ENCODE results near the gene CHD6.

Gene CHD6

DNA sequence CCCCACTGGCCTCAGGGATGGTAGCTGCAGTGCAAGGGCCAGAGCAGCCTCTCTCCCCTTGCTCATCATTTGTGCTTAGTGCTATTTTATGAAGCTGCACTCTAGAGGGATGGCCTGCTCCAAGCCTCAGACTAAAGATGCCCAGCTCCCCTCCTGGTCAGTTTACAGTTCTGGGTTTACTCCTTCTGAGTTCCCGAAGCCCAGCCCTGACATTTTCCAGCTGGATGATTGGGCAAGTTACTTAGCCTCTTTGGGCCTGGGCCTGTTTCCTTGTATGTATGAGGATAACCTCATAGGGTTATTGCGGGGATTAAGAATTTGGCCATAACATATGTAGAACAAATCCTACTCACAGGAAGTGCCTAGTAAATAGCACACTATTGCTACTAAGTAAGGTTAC, 219.8 kb downstream of the CHD6 start:
- no peak for DNase-seq (ENCODE audit: low read depth in 2 of 2)

DNA sequence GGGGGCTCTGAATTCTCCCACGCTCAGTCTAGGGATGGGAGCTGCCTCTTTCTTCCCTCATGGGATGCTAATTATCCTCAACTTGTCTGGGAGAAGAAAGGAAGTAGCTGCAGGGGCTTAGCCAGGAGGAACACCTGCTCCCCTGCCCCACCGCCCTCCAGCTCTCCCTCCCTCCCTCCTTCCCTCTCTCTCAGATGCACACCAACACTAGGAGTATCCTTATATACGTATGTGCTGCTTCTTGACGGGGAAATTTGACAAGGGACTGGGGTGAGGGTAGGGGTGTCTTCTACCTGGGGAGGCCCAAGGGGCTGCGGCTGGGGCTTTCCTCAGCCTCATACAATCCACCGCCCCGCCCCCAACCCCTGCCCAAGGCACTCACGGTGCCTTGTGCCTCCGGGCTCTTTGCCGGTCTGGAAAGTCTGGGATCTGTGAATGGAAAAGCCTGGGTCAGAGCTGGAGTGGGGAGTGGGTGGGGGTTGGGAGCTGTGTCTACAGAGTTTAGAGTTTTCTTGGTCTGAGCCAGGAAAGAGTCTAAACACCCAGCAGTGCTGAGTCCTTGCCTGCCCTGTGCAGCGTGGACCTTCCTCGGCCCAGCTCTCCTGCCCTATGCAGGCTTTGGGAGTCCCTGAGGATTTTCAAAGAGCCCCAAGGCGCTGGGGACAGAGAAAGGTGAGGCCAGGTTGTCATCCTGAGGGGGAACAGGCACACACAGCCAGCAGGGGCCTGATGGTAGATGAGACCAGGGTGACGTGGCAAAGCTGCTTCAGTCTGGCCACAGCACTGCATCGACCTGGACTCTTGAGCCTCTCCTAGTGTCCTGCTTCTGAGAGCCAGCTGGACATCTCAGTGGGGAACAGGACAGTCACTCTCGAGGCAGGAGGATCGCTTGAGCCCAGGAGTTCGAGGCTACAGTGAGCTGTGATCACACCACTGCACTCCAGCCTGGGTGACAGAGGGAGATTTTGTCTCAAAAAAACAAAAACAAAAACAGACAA, 222.2 kb downstream of the CHD6 start:
- no peak for DNase-seq (ENCODE audit: low read depth in 2 of 2)

DNA sequence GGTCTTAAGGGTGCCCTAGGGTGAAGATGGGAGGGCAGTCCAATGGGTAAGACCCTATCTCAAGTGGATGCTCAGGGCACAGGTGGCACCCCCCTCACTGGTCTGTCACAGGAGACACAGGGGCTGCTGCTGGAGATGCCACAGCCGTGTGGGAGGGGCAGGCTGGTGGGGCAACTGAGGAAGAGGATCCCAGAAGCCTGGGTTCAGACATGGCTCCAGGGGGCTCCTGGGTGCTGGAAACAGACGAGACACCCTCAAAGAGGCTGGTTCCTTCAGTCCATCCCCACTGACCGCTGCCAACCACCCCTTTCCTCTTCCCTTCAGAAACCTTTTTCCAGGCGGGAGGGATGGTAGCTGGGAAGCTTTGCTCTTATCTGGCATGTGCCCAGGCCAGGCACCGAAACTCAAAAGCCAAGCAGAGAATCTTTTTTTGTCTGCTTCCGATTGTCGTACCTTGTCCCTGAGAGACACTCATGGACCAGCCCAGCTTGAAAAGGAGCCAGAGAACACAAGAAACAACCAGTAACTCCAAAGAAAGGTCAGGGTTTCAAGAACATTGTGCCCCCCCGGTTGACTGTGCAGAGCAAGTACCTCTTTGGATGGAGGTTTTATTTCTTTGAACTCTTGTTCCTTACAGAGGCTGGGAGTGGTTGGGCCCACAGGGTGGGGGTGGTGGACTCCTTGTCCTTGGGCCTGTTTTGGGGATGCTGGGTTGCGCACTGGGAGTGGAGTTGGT, 223.1 kb downstream of the CHD6 start:
- DNase-seq (ENCODE audit: low read depth in 2 of 2), result no peak

DNA sequence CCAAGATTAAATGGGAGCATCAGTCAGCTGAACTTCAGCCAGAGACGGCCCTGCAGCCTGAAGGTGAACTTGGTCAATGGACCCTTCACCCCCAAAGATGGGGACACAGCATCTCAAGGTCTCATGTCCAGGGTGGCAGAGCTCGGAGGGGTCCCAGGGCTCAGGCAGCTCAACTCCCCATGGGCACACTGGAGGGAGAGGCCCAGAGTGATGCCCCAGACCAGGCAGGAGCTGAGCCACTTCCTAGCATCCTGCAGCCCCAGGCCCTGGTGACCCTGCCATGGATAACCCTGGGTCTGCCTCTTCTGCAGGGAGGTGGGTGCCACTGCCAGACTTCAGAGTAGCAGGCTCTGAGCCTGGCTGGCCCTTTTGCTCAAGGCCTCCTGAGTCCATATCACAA, 224.1 kb downstream of the CHD6 start:
- no peak for DNase-seq (ENCODE audit: low read depth in 2 of 2)

DNA sequence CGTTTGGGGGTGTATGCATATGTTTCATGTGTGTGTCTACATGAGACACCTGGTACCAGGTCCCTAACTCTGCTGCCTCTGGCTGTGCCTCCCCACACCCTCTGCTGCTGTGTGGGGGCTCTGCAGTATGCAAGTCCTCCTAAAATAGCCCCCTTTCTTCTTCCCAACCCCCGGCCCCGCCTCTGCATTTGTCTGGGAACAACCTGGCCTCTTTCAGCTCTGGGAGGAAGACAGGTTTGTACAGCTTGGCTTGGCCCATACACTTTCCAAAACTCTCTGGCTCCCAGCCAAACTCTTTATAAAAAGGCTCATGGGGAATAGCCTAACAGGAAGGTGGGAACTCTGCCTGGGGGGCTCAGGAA, 224.5 kb downstream of the CHD6 start:
- no peak for DNase-seq (ENCODE audit: low read depth in 2 of 2)

DNA sequence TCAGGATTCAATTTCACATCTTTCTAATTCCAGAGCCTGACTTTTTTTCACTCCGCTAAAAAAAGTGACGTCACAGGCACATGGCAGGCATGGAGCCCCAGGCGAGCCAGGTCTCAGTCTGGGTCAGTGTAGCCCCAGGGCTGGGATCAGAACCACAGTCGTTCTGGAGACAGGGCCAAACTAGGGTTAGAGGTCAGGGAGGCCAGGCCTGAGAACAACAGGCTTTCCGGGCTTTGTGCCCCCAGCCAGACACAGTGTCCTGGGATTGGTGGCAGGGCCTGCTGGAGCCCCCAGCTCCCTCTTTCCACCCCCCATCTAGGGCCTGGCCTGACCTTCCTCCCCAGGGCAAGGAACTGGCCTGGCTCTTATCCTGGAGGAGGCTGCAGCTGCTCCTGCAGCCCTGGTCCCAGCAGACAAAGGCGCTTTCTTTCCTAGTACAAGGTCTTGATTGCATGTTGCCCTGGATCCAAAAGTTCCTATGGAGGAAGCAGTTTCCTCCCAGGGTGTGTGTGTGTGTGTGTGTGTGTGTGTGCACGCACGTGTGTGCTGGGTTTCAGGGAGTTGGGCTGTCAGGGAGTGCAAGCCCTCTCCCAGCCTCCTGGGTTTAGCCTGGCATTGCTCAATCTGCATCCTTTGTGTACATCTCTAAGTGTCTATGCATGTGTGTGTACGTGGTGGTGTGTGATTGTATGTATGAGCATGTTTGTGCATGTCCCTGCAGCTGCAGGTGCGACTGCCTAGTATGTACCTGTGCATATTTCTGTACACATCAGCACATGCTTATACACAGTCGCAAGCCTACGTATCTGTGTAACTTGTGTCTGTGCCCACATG, 225.1 kb downstream of the CHD6 start:
- DNase-seq (ENCODE audit: low read depth in 2 of 2), result no peak

DNA sequence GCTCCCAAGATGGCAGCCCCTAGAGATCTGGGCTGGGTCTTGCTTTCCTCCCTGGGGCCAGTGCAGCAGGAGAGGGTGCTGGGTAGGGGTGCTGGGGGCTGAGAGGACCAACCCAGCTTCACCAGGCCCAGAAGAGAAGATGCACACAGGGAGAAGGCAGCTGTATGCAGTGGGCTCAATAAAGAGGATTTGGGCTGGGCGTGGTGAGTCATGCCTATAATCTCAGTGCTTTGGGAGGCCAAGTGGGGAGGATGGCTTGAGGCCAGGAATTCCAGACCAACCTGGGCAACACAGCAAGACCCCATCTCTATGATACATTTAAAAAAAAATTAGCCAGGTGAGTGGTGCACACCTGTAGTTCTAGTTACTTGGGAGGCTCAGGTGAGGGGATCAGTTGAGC, 225.9 kb downstream of the CHD6 start:
- no peak for DNase-seq (ENCODE audit: low read depth in 2 of 2)

DNA sequence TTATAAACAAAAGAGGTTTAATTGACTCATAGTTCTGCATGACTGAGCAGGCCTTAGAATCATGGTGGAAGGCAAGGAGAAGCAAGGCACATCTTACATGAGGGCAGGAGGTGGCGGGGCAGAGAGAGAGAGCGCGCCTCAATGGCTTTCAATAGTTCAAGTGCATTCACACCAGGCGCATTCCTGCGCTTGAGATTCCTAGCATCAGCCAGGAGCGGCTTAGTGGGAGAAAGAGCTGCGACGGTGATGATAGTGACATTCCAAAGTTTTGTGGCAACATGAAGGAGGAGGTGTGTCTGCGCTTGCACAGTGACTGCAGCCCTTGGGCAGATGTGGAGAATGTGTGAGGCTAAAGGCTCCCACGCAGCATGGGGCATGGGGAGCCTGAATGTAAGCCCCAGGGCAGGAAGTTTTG, 226.6 kb downstream of the CHD6 start:
- no peak for DNase-seq (ENCODE audit: low read depth in 2 of 2)

DNA sequence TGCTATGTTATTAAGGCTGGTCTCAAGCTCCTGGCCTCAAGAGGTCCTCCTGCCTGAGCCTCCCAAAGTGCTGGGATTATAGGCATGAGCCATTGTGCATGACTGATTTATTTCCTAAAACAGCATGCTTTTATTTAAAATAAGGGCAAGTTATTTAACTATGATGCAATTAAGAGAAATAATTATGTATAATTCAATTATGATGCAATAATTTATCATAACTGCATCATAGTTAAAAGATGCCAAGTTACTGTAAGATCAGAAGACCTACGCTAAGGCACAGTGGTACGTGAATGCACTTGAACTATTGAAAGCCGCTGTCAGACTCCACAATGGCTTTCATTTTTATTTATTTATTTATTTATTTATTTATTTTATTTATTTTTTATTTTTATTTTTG, 227.3 kb downstream of the CHD6 start:
- no peak for DNase-seq (ENCODE audit: low read depth in 2 of 2)

DNA sequence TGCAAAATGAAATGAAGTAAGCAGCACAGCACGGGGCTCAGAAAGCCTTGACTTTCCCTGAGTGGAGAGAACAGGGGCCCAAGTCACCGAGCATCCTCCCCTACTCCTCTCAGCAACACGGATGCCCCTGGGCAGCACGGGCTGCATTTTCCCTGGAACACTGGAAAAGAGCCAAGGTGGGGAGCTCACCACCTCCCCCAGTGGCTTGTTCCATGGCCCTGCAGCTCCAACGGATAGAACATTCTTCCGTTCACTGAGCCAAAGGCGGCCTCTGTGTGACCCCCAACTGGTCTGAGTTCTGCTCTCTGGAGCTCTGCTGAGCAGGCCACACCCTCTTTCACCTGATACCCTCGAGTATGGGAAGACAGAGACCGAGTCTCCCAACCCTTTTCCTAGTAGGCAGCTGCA, 230.7 kb downstream of the CHD6 start:
- DNase-seq (ENCODE audit: low read depth in 2 of 2), result no peak

DNA sequence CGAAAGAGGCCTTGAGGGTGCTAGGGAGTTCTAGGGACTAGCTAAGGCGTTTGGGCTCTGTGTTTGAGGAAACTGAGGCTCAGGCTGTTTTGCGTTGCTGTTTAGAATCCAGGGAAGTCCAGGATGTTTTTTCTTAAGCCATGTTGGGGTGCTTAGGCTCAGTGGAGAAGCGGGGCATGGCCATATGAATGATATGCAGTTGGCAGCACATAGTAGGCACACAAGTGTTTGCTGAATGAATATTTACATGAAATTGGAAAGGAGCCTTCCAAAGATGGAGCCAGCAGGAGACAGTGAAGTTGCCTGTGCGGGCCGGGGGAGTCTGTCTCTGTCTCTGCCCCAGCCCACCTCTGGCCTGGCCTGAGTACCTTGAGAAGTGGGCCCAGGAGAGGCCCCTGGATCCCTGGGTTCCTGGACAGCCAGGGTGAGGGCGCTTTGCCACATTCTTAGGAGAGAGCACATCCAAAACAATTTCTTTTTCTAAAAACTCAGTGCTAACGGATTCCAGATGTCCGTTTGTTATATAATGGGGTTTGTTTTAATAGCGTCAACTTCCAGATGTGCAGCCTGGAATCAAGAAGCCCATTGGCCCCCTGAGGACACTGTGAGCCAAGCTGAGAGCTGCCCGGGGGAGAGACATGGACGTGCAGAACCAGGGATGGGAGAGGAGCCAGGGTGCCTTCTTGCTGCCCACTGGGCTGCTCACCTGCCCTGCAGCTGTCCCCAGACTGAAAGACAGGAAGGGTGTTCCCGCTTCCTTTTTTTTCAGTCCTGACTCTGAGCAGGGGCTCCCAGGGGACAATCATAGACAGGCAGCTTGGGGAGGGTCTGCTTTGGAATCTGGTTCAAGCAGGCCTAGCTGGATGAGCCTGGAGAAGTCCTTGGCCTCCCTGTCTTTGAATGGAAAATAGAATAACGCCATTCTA, 231.4 kb downstream of the CHD6 start:
- no peak for DNase-seq (ENCODE audit: low read depth in 2 of 2)

DNA sequence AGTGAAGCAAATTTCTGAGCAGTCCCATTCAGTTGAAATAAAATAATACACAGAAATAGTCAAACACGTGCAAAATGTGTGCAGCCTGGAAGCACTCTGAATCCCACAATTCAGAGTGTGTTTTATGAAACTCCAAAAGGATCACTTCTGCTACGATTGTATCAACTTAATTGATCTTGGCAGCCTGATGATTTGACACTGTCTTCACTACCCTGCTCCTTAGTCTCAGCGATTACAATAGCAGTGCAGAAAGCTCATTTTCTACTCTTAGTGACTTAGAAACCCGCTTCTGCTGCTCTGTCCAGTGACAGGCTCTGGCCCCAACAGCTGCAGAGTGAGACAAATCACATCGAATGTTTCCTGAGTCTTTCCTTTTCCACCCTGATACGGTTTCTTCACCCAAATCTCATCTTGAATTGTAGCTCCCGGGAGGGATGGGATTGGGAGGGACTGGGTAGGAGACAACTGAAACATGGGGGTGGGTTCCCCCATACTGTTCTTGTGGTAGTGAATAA, 235.3 kb downstream of the CHD6 start:
- DNase-seq (ENCODE audit: low read depth in 2 of 2), result no peak

DNA sequence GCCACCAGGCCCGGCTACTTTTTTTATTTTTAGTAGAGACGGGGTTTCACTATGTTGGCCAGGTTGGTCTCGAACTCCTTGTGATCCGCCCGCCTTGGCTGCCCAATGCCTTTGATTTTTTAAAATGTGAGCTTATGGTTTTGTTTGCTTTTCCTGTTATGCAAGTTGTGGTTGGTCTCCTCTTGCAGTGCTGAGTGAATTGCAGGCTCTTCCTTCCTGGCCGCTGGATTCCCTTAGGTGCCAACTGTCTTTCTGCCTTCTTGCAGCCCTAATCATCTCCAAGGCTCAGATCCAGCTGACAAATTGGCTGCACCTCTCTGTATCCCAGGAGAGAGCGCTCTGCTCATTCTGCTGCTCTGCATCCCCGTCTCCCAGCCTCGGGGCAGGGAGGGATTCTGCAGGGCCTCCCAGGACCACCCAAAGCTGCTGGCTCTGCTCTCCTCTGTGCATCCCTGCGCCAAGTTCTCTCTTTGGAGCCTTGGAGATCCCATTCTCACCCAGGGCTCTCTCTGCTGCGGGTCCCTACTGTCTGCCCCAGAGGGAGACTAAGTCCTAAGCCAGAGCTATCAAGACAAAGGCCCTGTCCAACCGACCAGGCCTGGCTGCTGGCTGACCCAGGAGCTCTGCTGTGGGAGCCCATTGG, 237.5 kb downstream of the CHD6 start:
- no peak for DNase-seq (ENCODE audit: low read depth in 2 of 2)

DNA sequence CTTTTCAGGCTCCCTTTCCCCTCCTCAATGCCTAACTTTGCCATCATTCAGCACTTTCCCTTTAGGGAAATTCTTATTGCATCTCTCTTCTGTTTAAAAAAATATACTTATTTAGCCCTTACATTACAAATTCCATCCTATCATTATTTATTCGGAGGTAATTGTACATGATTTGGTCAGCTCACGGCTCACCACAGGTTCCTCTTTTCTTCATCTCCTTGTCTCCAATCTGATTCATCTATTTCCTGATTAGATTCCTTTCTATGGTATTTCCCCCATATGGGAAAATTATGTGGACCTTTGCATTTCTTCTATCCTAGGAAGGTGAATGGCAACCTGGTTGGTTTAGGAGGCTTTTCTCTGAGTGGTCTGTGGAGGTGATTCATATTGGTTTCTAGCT, 238.6 kb downstream of the CHD6 start:
- DNase-seq (ENCODE audit: low read depth in 2 of 2), result no peak

DNA sequence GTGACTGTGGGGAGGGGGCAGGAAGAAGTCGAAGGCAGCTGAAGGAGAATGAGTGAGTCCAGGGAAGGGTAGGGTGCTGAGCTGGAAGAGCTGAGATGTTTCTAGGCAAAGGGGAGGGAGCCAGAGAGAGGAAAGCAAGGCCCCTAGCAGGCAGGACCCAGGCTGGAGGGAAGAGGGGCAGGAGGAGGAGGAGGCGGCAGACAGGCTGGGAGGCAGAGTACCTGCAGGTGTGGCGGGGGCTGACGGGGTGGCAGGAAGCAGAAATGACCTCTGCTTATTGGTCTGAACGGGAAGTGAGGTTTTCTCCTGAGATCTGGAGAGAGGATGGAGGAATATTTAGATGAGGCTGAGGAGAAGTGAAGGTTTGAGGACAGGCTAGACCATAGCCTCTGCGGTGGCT, 240.9 kb downstream of the CHD6 start:
- no peak for DNase-seq (ENCODE audit: low read depth in 2 of 2)

DNA sequence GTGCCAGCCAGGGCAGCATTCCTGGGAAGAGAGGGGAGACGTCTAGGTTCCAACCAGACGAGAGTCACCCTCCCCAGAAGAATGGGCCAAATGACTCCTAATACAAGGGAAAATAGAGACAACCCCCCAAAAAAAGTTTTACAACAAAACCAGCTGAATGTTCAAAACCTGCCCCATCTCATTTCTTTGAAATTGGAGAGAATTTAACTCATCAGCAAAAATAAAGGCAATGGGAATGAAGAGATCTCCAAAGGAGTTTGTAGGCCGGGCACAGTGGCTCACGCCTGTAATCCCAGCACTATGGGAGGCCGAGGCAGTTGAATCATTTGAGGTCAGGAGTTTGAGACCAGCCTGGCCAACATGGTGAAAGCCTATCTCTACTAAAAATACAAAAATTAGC, 241.8 kb downstream of the CHD6 start:
- no peak for DNase-seq (ENCODE audit: low read depth in 2 of 2)

DNA sequence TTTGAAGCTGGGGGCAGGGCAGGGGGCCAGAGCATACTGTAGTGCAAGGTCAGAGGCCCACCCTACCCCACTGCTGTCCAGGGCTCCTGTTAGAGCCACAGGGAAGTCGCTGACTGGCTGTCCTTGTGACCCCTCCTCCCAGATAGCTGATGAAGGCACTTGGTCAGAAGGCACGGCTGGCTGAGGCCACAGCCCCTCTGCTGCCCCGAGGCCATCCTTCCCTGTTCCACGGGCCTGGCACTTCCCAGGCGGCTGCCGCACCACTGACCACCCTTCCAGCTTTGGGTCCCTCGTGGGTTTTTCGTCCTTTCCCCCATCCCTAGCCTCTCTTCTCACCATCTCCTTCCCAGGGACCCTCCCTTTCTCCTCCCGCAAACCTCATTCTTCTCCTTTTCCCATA, 242.3 kb downstream of the CHD6 start:
- DNase-seq (ENCODE audit: low read depth in 2 of 2), result no peak

DNA sequence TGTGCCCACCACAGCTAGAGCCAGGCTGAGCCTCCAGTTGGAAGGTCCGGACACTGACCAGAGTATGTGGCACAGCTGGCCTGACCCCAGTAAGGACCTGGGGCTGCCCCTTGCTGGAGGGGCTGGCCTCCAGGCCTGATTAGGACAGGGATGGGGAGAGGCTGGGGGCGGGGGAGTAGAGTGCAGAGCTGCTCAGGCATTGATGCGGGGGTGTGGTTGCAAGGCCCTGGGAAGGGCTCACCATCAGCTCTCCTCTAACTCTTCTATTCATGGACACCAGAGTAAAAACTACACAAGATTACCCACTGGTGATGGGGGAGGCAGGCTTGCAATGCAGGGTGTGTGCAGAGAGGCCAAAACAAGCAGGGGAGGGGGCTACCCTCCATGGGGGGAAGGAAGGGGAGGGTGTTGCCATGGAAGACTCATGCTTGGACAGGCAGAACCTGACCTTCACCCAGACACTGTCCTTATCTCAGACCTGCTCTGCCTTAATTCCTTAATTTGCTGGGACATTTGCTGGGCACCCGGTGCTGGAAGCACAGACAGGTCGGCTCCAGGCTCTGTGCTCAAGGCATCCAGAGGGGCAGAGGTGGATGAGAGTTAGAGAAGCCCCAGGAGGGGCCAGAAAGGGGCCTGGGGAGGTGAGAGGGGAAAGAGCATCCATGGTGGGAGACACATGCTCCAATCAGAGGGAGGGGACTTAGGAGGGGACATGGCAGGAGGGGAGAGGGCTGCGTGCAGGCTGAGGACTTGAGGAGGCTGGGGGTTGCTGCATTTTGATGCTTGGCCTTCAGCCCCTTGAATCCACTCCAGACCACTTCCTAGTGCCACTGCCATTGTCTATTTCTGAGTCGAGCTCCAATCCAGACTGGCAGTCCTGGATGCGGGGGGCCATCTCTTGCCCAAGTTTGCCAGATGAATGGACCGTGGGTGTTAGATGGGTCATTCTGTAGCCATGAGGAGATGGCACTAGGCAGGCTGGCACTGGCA, 244.0 kb downstream of the CHD6 start:
- no peak for DNase-seq (ENCODE audit: low read depth in 2 of 2)

DNA sequence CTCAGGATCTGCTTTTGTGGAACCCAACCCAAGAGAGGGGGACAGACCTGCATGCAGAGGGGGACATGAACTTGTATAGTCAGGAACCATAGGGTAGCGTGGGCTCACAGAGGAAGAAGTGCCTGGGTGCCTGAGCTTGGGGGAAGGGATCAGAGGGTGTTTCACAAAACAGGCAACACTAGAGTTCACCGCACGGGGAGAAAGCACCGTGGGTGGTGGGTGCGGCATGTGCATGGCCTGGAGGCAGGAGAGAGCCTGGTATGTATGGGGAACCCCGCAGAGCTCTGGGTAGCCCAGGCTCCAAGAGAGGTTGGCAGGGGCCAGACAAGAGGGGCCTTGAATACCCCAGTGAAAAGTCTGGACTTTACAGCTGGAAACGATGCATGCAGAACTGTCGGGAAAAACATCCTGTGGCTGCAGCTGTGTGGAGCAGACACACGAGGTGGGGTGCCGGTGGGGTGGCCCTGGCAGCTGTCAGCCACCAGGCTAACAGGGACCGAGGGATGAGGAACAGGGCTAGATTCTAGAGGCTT, 244.9 kb downstream of the CHD6 start:
- no peak for DNase-seq (ENCODE audit: low read depth in 2 of 2)
